CD4-positive, alpha-beta T cell treated with Interleukin-15 for 1 hour (primary cell): ENCODE data around the gene CCNI.

ENCODE experiments used
- DNase-seq: peaks from one replicate; pipeline ENCODE4 v3.0.0-alpha.2; 2020

The CCNI gene

DNA sequence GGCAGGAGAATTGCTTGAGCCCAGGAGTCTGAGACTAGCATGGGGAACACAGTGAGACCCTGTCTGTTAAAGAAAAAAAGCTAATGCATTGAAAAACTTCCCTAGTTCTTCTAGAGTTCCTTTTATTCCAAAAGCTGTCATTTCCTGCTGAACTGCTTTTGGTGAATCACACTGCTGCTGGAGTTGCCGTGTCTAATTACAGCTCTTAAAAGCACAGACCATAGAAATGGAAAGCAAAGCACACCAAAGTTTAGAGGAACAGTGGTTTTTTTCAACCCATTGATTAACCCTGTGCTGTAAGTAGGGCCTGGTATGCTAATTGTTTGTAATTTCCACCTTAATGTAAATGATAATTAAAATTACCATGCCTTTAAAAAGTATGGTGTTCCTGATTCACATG is 73.9 kb downstream of the CCNI start:
- no peak for DNase-seq

DNA sequence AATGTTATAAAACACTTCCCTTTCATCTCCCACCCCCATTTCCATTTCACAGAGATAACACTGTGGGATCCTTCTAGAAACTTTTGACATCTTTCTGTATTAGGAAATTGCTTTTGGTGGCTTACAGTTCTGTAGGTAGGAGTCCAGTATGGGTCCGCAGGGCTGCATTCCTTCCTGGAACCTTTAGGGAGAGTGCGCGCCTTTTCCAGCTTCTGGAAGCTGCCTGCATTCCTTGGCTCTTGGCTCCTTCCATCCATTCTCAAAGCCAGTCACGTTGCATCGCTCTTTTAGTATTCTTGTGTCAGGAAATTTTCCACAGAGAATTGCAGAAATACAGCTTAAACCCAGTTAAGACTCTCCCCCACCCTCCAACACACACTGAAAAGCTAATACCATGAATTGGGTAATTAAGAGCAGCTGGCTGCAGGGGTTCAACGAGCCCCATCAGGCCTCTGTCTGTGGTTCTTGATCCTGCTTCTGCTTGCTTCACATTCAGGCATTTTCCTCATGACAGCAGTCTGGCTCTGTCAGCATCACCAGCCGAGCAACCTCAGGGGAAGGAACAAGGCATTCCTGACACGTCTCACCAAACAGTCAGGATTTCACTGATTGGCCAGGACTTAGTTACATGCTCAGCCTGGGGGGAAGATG is 77.4 kb downstream of the CCNI start:
- no peak for DNase-seq

DNA sequence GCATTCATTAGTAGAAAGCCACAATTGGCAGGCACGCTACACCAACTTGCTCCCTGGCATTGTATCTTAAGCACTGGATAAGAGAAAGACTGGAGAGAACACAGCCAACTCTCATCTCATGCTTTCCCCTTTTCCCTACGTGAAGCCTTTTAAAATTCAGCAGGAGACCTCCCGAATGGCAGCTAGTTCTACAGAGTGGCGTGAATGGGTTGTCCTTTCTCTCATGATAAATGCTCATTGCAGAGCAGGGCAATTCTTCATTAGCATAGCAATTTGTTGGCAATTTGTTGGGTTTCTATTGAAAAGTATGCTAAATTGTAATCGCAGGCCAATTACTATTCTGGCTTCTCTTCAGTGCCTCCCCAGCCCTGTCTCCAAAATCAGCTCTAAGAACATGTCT is 78.3 kb downstream of the CCNI start:
- DNase-seq, result no peak
